B cell (primary cell): Measurements from ENCODE around the gene SLC23A3.

Source experiments
- CTCF ChIP-seq: fragments of 200-600 bp; IDR thresholded peaks from one replicate; pipeline ENCODE4 v1.8.0; 2022; ENCODE audit warnings: antibody characterized with exemption, mild to moderate bottlenecking
- EZH2 ChIP-seq: IDR thresholded peaks from 2 replicates; pipeline ENCODE4 v1.6.1; 2012; ENCODE audit warnings: borderline replicate concordance, low read depth, mild to moderate bottlenecking, moderate library complexity, low read length; ENCODE audit not compliant: insufficient read depth, poor library complexity, severe bottlenecking

- TF ChIP-seq CTCF, result no peak
- TF ChIP-seq EZH2, result no peak
Observed at GRCh38 chr2:219128396-219128795, 41.4 kb downstream of the SLC23A3 start.
